ENCODE data around the gene ITPA. TPM values are rescaled to one million over a fixed set of nuclear protein-coding genes. Genes with fewer than 3 reads are reported as not detected.

Gene ITPA
- total and polyA plus RNA-seq, 2 of the 13 experiments (the other 11 are each of a cell fraction or from before 2014, with no cell fraction given): 60.1 to 103 TPM

DNA sequence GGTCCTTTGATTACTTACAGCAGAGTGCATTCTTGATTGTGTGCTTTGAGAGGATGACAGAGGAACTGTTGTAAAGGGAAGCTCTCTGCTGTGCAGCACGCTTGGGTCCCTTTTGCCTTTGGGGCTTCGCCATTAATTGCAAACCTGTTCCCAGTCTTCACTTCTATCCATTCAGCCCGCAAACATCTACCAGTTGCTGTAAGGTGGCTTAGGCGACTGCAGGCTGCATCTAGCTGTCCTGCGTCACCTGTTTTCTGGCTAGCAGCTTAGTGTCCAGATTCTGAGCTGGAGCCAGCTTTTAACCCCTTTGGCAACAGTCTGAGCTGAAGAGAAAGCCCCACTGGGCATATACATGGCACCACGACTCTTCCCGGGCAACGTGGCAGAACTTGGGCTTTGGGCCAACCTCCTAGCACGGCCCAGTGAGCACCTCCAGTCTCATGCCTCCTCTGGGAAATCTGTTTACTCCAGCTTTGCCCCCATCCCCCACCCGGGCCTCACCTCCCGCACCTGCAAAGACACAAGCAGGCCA lies 47.2 kb upstream of the ITPA start (continued):
- TF ChIP-seq, protein P1, sequence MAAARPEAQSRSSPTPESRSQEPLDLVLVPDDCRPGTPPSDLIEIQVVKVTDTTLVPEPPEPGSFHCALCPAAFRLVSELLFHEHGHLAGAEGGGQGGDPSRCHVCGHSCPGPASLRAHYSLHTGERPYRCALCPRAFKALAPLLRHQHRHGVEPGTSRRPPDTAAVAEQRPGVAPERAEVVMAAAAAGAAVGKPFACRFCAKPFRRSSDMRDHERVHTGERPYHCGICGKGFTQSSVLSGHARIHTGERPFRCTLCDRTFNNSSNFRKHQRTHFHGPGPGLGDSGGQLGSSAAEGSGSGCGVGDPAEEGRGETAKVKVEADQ (CRISPR knock-in tag; IDR thresholded peaks at IDR 0.05; ENCODE audit: borderline replicate concordance): no peak
- TF ChIP-seq ZSCAN20 (CRISPR knock-in tag; IDR thresholded peaks at IDR 0.05; ENCODE audit: borderline replicate concordance): no peak
- TF ChIP-seq ATF7-NPFF (CRISPR knock-in tag; IDR thresholded peaks at IDR 0.05; ENCODE audit: low read depth): peak; percentile 52; the same call in 1 of the 2 replicates
- TF ChIP-seq PATZ1 (CRISPR knock-in tag; IDR thresholded peaks at IDR 0.05): peak; percentile 35; the same call in 1 of the 2 replicates
- TF ChIP-seq CENPT (CRISPR knock-in tag; IDR thresholded peaks at IDR 0.05; ENCODE audit: low read depth): no peak
- TF ChIP-seq EP300 (IDR thresholded peaks at IDR 0.05; ENCODE audit: low read depth in 2 of 2, low read length in 2 of 2): no peak
- peak; percentile 39; the same call in 1 of the 2 replicates for TF ChIP-seq EP300 (CRISPR knock-in tag; IDR thresholded peaks at IDR 0.05; ENCODE audit: borderline replicate concordance)
- TF ChIP-seq ZNF501 (CRISPR knock-in tag; IDR thresholded peaks at IDR 0.05): peak; percentile 56; the same call in 1 of the 2 replicates
- TF ChIP-seq, protein P2, sequence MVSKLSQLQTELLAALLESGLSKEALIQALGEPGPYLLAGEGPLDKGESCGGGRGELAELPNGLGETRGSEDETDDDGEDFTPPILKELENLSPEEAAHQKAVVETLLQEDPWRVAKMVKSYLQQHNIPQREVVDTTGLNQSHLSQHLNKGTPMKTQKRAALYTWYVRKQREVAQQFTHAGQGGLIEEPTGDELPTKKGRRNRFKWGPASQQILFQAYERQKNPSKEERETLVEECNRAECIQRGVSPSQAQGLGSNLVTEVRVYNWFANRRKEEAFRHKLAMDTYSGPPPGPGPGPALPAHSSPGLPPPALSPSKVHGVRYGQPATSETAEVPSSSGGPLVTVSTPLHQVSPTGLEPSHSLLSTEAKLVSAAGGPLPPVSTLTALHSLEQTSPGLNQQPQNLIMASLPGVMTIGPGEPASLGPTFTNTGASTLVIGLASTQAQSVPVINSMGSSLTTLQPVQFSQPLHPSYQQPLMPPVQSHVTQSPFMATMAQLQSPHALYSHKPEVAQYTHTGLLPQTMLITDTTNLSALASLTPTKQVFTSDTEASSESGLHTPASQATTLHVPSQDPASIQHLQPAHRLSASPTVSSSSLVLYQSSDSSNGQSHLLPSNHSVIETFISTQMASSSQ (IDR thresholded peaks at IDR 0.05; ENCODE audit: low read depth): no peak
- TF ChIP-seq, protein P2 (CRISPR knock-in tag; IDR thresholded peaks at IDR 0.05; ENCODE audit: borderline replicate concordance): no peak
- TF ChIP-seq HIC2 (CRISPR knock-in tag; IDR thresholded peaks at IDR 0.05; ENCODE audit: low read depth): peak; percentile 40; the same call in 1 of the 2 replicates
- peak; percentile 57; the same call in 1 of the 2 replicates for TF ChIP-seq DNMT1 (CRISPR knock-in tag; IDR thresholded peaks at IDR 0.05)
- 0 out of 2 replicates have a peak, but pooled peaks have one; percentile 13 for TF ChIP-seq ARID4A (CRISPR knock-in tag; IDR thresholded peaks at IDR 0.05; ENCODE audit: borderline replicate concordance)
- no peak for TF ChIP-seq ZNF44 (CRISPR knock-in tag; IDR thresholded peaks at IDR 0.05)
- peak; percentile 49; the same call in 1 of the 2 replicates for TF ChIP-seq ZFX (CRISPR knock-in tag; IDR thresholded peaks at IDR 0.05; ENCODE audit: low read depth)

All from HepG2 (cell line).